CD4-positive, alpha-beta T cell treated with Interleukin-12 subunit alpha and Interleukin-12 subunit beta, for 1 hour (primary cell): ENCODE measurements around the gene MSI2.

ENCODE experiments used
- DNase-seq: peaks from one replicate; pipeline ENCODE4 v3.0.0-alpha.2; 2020

Gene MSI2

GRCh38 chr17:57350266-57350665 is 93.9 kb downstream of the MSI2 start:
- DNase-seq, result no peak

- no peak for DNase-seq
These were observed 96.4 kb downstream of the MSI2 start for GRCh38 chr17:57352665-57353175.

GRCh38 chr17:57354673-57355072 is 98.3 kb downstream of the MSI2 start:
- DNase-seq, result no peak

- no peak for DNase-seq
These were observed 99.0 kb downstream of the MSI2 start for GRCh38 chr17:57355090-57355859.

GRCh38 chr17:57356153-57356718 is 99.9 kb downstream of the MSI2 start:
- no peak for DNase-seq

- DNase-seq, result no peak
These were observed 100.5 kb downstream of the MSI2 start for GRCh38 chr17:57356719-57357391.

- DNase-seq, result no peak
These were observed 101.1 kb downstream of the MSI2 start for GRCh38 chr17:57357392-57357784.

- DNase-seq, result no peak
These were observed 101.6 kb downstream of the MSI2 start for GRCh38 chr17:57357830-57358430.

GRCh38 chr17:57360266-57360665 is 103.9 kb downstream of the MSI2 start:
- no peak for DNase-seq

GRCh38 chr17:57362797-57363556 is 106.7 kb downstream of the MSI2 start:
- no peak for DNase-seq

GRCh38 chr17:57363580-57363979 is 107.3 kb downstream of the MSI2 start:
- no peak for DNase-seq

- no peak for DNase-seq
These were observed 107.8 kb downstream of the MSI2 start for GRCh38 chr17:57363998-57364643.

- no peak for DNase-seq
These were observed 109.1 kb downstream of the MSI2 start for GRCh38 chr17:57365420-57365819.

GRCh38 chr17:57366177-57366557 is 109.8 kb downstream of the MSI2 start:
- no peak for DNase-seq

- DNase-seq, result no peak
These were observed 110.4 kb downstream of the MSI2 start for GRCh38 chr17:57366558-57367351.

- no peak for DNase-seq
These were observed 112.5 kb downstream of the MSI2 start for GRCh38 chr17:57368637-57369336.

GRCh38 chr17:57369509-57369945 is 113.2 kb downstream of the MSI2 start:
- no peak for DNase-seq

GRCh38 chr17:57370037-57370581 is 113.8 kb downstream of the MSI2 start:
- DNase-seq, result no peak

- no peak for DNase-seq
These were observed 114.3 kb downstream of the MSI2 start for GRCh38 chr17:57370619-57371018.

GRCh38 chr17:57372156-57372555 is 115.8 kb downstream of the MSI2 start:
- no peak for DNase-seq
